H1 (cell line): ENCODE data around the gene TMUB1. TPM values are rescaled to one million over a fixed set of nuclear protein-coding genes. Genes with fewer than 3 reads are reported as not detected.
A peak's percentile ranks its signal among the peaks of the same experiment; 100 is the strongest.

ENCODE experiments used
- CTCF ChIA-PET: fragments of 300-600 bp; sonication (Branson Sonifier 250); formaldehyde crosslinking; loops from one replicate; lab custom pipeline; 2021; ENCODE audit not compliant: partially characterized antibody; lab: Charles Lee
- POLR2A ChIA-PET: fragments of 300-600 bp; sonication (Branson Sonifier 250); formaldehyde crosslinking; loops from one replicate; lab custom pipeline; 2021; ENCODE audit warnings: inconsistent platforms; ENCODE audit not compliant: partially characterized antibody; lab: Charles Lee
- DNase-seq, 2 experiments: peaks; one replicate each; pipeline versions ENCODE4 v3.0.0 to v3.0.0-alpha.2; 2010 to 2022; ENCODE audit warnings: low spot score in 2 of 2, low read depth in 1 of 2, mixed read lengths in 1 of 2
- FAIRE-seq: peaks from 2 replicates; lab custom pipeline; 2011; peaks lifted over from hg19 to GRCh38; lab: Jason Lieb, UNC
- H2AFZ ChIP-seq: 2 replicates; pipeline ENCODE4 v1.8.1; 2012; ENCODE audit warnings: low read length, inconsistent platforms
- H2AK5ac ChIP-seq: 2 replicates; pipeline ENCODE4 v1.6.1; 2013; ENCODE audit warnings: low read depth, low read length
- H2BK120ac ChIP-seq: replicated peaks from 2 replicates; pipeline ENCODE3; 2013; ENCODE audit warnings: low read depth, low read length, inconsistent platforms
- H2BK12ac ChIP-seq: 2 replicates; pipeline ENCODE4 v1.6.1; 2013; ENCODE audit warnings: low read depth, low read length
- H2BK15ac ChIP-seq: 2 replicates; pipeline ENCODE4 v1.6.1; 2013; ENCODE audit warnings: low read length
- H2BK20ac ChIP-seq: 2 replicates; pipeline ENCODE4 v1.6.1; 2013; ENCODE audit warnings: low read length
- H2BK5ac ChIP-seq: 2 replicates; pipeline ENCODE4 v1.6.1; 2013; ENCODE audit warnings: low read depth, low read length
- H3K14ac ChIP-seq: 2 replicates; pipeline ENCODE4 v1.6.1; 2013; ENCODE audit warnings: inconsistent platforms; ENCODE audit not compliant: insufficient read length
- H3K18ac ChIP-seq: 2 replicates; pipeline ENCODE4 v1.6.1; 2013; ENCODE audit warnings: low read length; ENCODE audit errors: extremely low read depth
- H3K23ac ChIP-seq: 2 replicates; pipeline ENCODE4 v1.6.1; 2013; ENCODE audit warnings: inconsistent platforms; ENCODE audit not compliant: insufficient read length
- H3K23me2 ChIP-seq: 2 replicates; pipeline ENCODE4 v1.6.1; 2013; ENCODE audit warnings: low read depth, low read length
- H3K27ac ChIP-seq: 2 replicates; pipeline ENCODE4 v1.6.1; 2011; ENCODE audit warnings: low read depth, low read length, inconsistent platforms
- H3K27me3 ChIP-seq, 4 experiments: replicated peaks in 1 of 4; 1 replicate in 1 of 4; 2 replicates in 3 of 4; pipeline versions ENCODE4 v1.6.1 to v1.8.1; 2011 to 2013; ENCODE audit warnings: low read length in 3 of 4, mild to moderate bottlenecking in 3 of 4, inconsistent platforms in 2 of 4, mixed read lengths in 2 of 4, moderate library complexity in 1 of 4; ENCODE audit not compliant: control insufficient read depth in 3 of 4, insufficient read depth in 3 of 4; ENCODE audit errors: extremely low read depth in 1 of 4
- H3K36me3 ChIP-seq, 4 experiments: 2 replicates each; pipeline versions ENCODE4 v1.6.1 to v1.8.1; 2011 to 2013; ENCODE audit warnings: mild to moderate bottlenecking in 4 of 4, low read length in 3 of 4, moderate library complexity in 2 of 4, control low read depth in 1 of 4, inconsistent platforms in 1 of 4; ENCODE audit not compliant: insufficient read depth in 4 of 4, control insufficient read depth in 2 of 4
- H3K4ac ChIP-seq: replicated peaks from 2 replicates; pipeline ENCODE3; 2013; ENCODE audit warnings: low read length, low read depth, mixed read lengths, inconsistent platforms; ENCODE audit not compliant: insufficient read length
- H3K4me1 ChIP-seq, 4 experiments: replicated peaks in 1 of 4; 1 replicate in 1 of 4; 2 replicates in 3 of 4; pipeline versions ENCODE4 v1.6.1 to v1.8.1; 2011 to 2013; ENCODE audit warnings: low read length in 3 of 4, inconsistent platforms in 2 of 4, mixed read lengths in 1 of 4; ENCODE audit not compliant: insufficient read depth in 4 of 4, control insufficient read depth in 3 of 4
- H3K4me2 ChIP-seq, 2 experiments: 2 replicates each; pipeline versions ENCODE4 v1.6.1 to v1.8.1; 2011 to 2013; ENCODE audit warnings: low read depth in 2 of 2, low read length in 2 of 2, control low read depth in 1 of 2, inconsistent platforms in 1 of 2, mild to moderate bottlenecking in 1 of 2; ENCODE audit not compliant: insufficient read depth in 1 of 2
- H3K4me3 ChIP-seq, 4 experiments: fragments of 200-600, 300-600 bp in 1 of 4; sonication (generic), shearing (Covaris generic), sonication (Bioruptor Twin) in 1 of 4; 2 replicates each; pipeline versions ENCODE4 v1.5.1 to v1.8.1; 2011 to 2016; ENCODE audit warnings: low read length in 4 of 4, low read depth in 3 of 4, control low read depth in 2 of 4, inconsistent platforms in 2 of 4, mild to moderate bottlenecking in 2 of 4, mixed read lengths in 1 of 4, moderate library complexity in 1 of 4; ENCODE audit not compliant: insufficient read depth in 2 of 4; ENCODE audit errors: extremely low read depth in 1 of 4
- H3K56ac ChIP-seq: replicated peaks from 2 replicates; pipeline ENCODE3; 2013; ENCODE audit warnings: low read depth, mild to moderate bottlenecking, mixed read lengths, low read length, inconsistent platforms; ENCODE audit not compliant: insufficient read length
- H3K79me1 ChIP-seq: 2 replicates; pipeline ENCODE4 v1.6.1; 2013; ENCODE audit warnings: low read depth, low read length, control low read depth
- H3K79me2 ChIP-seq, 2 experiments: 2 replicates each; pipeline versions ENCODE4 v1.6.1 to v1.8.1; 2012 to 2013; ENCODE audit warnings: low read length in 2 of 2, mild to moderate bottlenecking in 2 of 2, inconsistent platforms in 1 of 2; ENCODE audit not compliant: insufficient read depth in 2 of 2, control insufficient read depth in 1 of 2
- H3K9ac ChIP-seq, 4 experiments: replicated peaks in 1 of 4; 1 replicate in 1 of 4; 2 replicates in 3 of 4; pipeline versions ENCODE4 v1.6.1 to v1.8.1; 2011 to 2013; ENCODE audit warnings: low read depth in 3 of 4, low read length in 3 of 4, control low read depth in 2 of 4, mild to moderate bottlenecking in 2 of 4, moderate library complexity in 2 of 4, inconsistent platforms in 1 of 4; ENCODE audit errors: extremely low read depth in 1 of 4
- H3K9me3 ChIP-seq, 2 experiments: 2 replicates each; pipeline versions ENCODE4 v1.6.1 to v1.8.1; 2012 to 2013; ENCODE audit warnings: mild to moderate bottlenecking in 2 of 2, moderate library complexity in 2 of 2, control low read depth in 1 of 2, inconsistent platforms in 1 of 2, low read depth in 1 of 2, low read length in 1 of 2, mixed read lengths in 1 of 2; ENCODE audit not compliant: insufficient read depth in 2 of 2
- H4K20me1 ChIP-seq, 2 experiments: replicated peaks in 1 of 2; 2 replicates each; pipeline versions ENCODE3 to v1.8.1; 2011 to 2013; ENCODE audit warnings: inconsistent platforms in 2 of 2, low read length in 2 of 2, mild to moderate bottlenecking in 1 of 2; ENCODE audit not compliant: insufficient read depth in 2 of 2, control insufficient read depth in 1 of 2
- H4K5ac ChIP-seq: 2 replicates; pipeline ENCODE4 v1.6.1; 2013; ENCODE audit warnings: low read length, low read depth, mixed read lengths, inconsistent platforms; ENCODE audit not compliant: insufficient read length
- H4K8ac ChIP-seq: 2 replicates; pipeline ENCODE4 v1.8.0; 2013; ENCODE audit warnings: mild to moderate bottlenecking, moderate library complexity, low read length, inconsistent platforms; ENCODE audit not compliant: insufficient read depth; ENCODE audit errors: extremely low read depth
- H4K91ac ChIP-seq: replicated peaks from 2 replicates; pipeline ENCODE3; 2013; ENCODE audit warnings: low read length, mixed read lengths, inconsistent platforms; ENCODE audit not compliant: insufficient read length
- HDAC2 ChIP-seq, 2 experiments: fragments of 300-600 bp in 1 of 2; sonication (generic) in 1 of 2; IDR thresholded peaks; 2 replicates each; pipeline ENCODE4 v1.6.1; 2011 to 2012; ENCODE audit warnings: low read depth in 2 of 2, low read length in 2 of 2, mild to moderate bottlenecking in 2 of 2, moderate library complexity in 2 of 2, borderline replicate concordance in 1 of 2, inconsistent platforms in 1 of 2
- JUND ChIP-seq: IDR thresholded peaks from 2 replicates; pipeline ENCODE4 v1.6.1; 2011; ENCODE audit warnings: mild to moderate bottlenecking, improper control_type of control experiment, low read length
- POLR2A ChIP-seq, 2 experiments: IDR thresholded peaks; 1 replicate in 1 of 2; 2 replicates in 1 of 2; pipeline ENCODE4 v1.6.1; 2011; ENCODE audit warnings: low read depth in 2 of 2, low read length in 2 of 2, mild to moderate bottlenecking in 2 of 2; ENCODE audit errors: control extremely low read depth in 1 of 2
- SIX5 ChIP-seq: IDR thresholded peaks from 2 replicates; pipeline ENCODE4 v1.6.1; 2011; ENCODE audit warnings: mild to moderate bottlenecking, low read depth, low read length
- WGBS, 2 experiments: shearing (Covaris generic) in 1 of 2; methylation state at CpG; one replicate each; pipeline versions ENCODE4 v1.1.6 to v1.1.7; 2013 to 2015; ENCODE audit warnings: low lambda C conversion rate in 2 of 2, mixed read lengths in 2 of 2, inconsistent platforms in 1 of 2, low coverage in 1 of 2, missing lambda C conversion rate in 1 of 2; ENCODE audit not compliant: insufficient replicate concordance in 2 of 2, insufficient coverage in 1 of 2, insufficient read length in 1 of 2; ENCODE audit errors: extremely low coverage in 1 of 2, missing lambda C conversion rate in 1 of 2; 5-methylcytosine and 5-hydroxymethylcytosine counted together
- polyA plus RNA-seq, 7 experiments: library from polyadenylated mRNA; depleted of rRNA in 3 of 7; stranded (reverse) in 5 of 7; unstranded in 2 of 7; fragments of >200 nt in 5 of 7; fragments of 200-250 nt in 2 of 7; gene quantifications; 1 replicate in 5 of 7; 2 replicates in 1 of 7; 4 replicates in 1 of 7; pipeline versions ENCODE4 v1.2.1 to v1.2.3, GENCODE V29; 2011 to 2013; ENCODE audit warnings: missing spikeins in 2 of 7, mixed read lengths in 2 of 7
- total RNA-seq: library from RNA; stranded (reverse); fragmentation: NEBNext Ultra II Directional; extraction: Animal tissue kit (Norgen Biotek cat#: 25700); gene quantifications from 2 replicates; pipeline ENCODE4 v1.2.1, GENCODE V29; 2021

The TMUB1 gene
- total and polyA plus RNA-seq, 2 of the 8 experiments (the other 6 are each of a cell fraction or from before 2014, with no cell fraction given) = 41.4 to 56.2 TPM

GRCh38 chr7:151124899-151125399 lies 41.7 kb upstream of the TMUB1 start:
- Histone ChIP-seq H2BK20ac (no peak overlapping the region), H3K4me3 (peak overlapping the region; percentile 29 to 75 (median 48); a peak in 5 of 8 replicates), H3K4me2 (peak overlapping the region; percentile 47 to 92), H3K9me3 (no peaks in the 10 kb centered on the region), H2BK15ac (0 out of 2 replicates have a peak overlapping the region, but pooled peaks have one; percentile 10), H3K23me2 (peaks cover 5% of the 10 kb centered on the region; the same call in 1 of the 2 replicates), H2AK5ac (no peak overlapping the region), H3K56ac (no peak overlapping the region), H4K20me1 (peaks cover 10 to 30% of the 10 kb centered on the region in 2 experiments), H2AFZ (no peak overlapping the region), H3K18ac (no peak overlapping the region), H4K8ac (no peak overlapping the region), H2BK5ac (peak overlapping the region; percentile 44; the same call in 1 of the 2 replicates), H3K27me3 (peaks cover 0 to 13% (median 4%) of the 10 kb centered on the region in 4 experiments; a peak in 5 of 7 replicates), H3K14ac (no peak overlapping the region), H3K36me3 (peaks cover 0 to 24% (median 1%) of the 10 kb centered on the region in 4 experiments; a peak in 3 of 8 replicates), H3K79me1 (no peaks in the 10 kb centered on the region), H3K9ac (no peak overlapping the region), H4K91ac (no peak overlapping the region), H3K4me1 (peaks cover 0 to 23% (median 7%) of the 10 kb centered on the region in 4 experiments; a peak in 6 of 7 replicates), H3K79me2 (no peaks in the 10 kb centered on the region), H2BK12ac (0 out of 2 replicates have a peak overlapping the region, but pooled peaks have one; percentile 0), H3K4ac (no peak overlapping the region), H3K23ac (no peak overlapping the region), H3K27ac (no peak overlapping the region), H4K5ac (no peak overlapping the region), H2BK120ac (no peak overlapping the region)
- 81% methylated on average over 12 of the region's 14 CpGs; no CpG with 5 or more reads in 1 of the 2 experiments for WGBS, 2 experiments
- FAIRE-seq (no peak), DNase-seq (no peak)
- POLR2A ChIA-PET = interaction anchor here (1.0 to 1.8 kb wide), 6 partner anchors 10 to 52 kb away, joined by 3 to 7 read pairs (median 4); no protein-coding TSS in a partner anchor
- CTCF ChIA-PET = interaction anchor here (0.7 to 11.7 kb wide), 23 partner anchors 9 to 227 kb away, joined by 3 to 197 read pairs (median 5); partner anchors contain the start of genes ABCF2 and GBX1
- TF ChIP-seq JUND = no peak
- TF ChIP-seq POLR2A (IDR thresholded peaks at IDR 0.05; ENCODE audit: control extremely low read depth in 1 of 2, low read depth in 2 of 2, low read length in 2 of 2) = no peak
- TF ChIP-seq SIX5 = no peak
- TF ChIP-seq HDAC2 (IDR thresholded peaks at IDR 0.05; ENCODE audit: borderline replicate concordance in 1 of 2, low read depth in 2 of 2, low read length in 2 of 2) = no peak
